HepG2 (cell line): ENCODE measurements around the gene CHRNB1. TPM values are rescaled to one million over a fixed set of nuclear protein-coding genes. Genes with fewer than 3 reads are reported as not detected.

Source experiments
- BHLHE40 ChIP-seq: IDR thresholded peaks from 2 replicates; pipeline ENCODE4 v1.6.1; 2011; ENCODE audit warnings: low read length, improper control_type of control experiment
- CEBPG ChIP-seq: IDR thresholded peaks from 2 replicates; pipeline ENCODE4 v1.6.1; 2016
- CENPT ChIP-seq: sonication (generic); formaldehyde crosslinking; IDR thresholded peaks from 2 replicates; pipeline ENCODE4 v1.8.0; 2022; ENCODE audit warnings: low read depth, mild to moderate bottlenecking, moderate library complexity, missing genetic modification reagents
- HMGXB4 ChIP-seq, 2 experiments: sonication (generic) in 1 of 2; formaldehyde crosslinking in 1 of 2; IDR thresholded peaks; 2 replicates each; pipeline versions ENCODE4 v1.4.0 to v1.6.1; 2018 to 2020; ENCODE audit warnings: missing genetic modification reagents in 2 of 2, borderline replicate concordance in 1 of 2, low read depth in 1 of 2, mild to moderate bottlenecking in 1 of 2, missing biosample characterization in 1 of 2
- KDM5B ChIP-seq: sonication (generic); formaldehyde crosslinking; IDR thresholded peaks from 2 replicates; pipeline ENCODE4 v1.4.0; 2020; ENCODE audit warnings: missing genetic modification reagents, mild to moderate bottlenecking, borderline replicate concordance
- MED1 ChIP-seq: sonication (generic); formaldehyde crosslinking; IDR thresholded peaks from 2 replicates; pipeline ENCODE4 v1.4.0; 2020; ENCODE audit warnings: missing genetic modification reagents
- PBX3 ChIP-seq: sonication (generic); formaldehyde crosslinking; IDR thresholded peaks from 2 replicates; pipeline ENCODE4 v1.8.1; 2023; ENCODE audit warnings: missing genetic modification reagents, inconsistent platforms, borderline replicate concordance
- SAP130 ChIP-seq: IDR thresholded peaks from 2 replicates; pipeline ENCODE4 v1.6.1; 2016; ENCODE audit warnings: low read depth
- THAP9 ChIP-seq: sonication (generic); formaldehyde crosslinking; IDR thresholded peaks from 2 replicates; pipeline ENCODE4; 2020; ENCODE audit warnings: missing genetic modification reagents, mild to moderate bottlenecking, borderline replicate concordance
- TSC22D2 ChIP-seq: sonication (generic); formaldehyde crosslinking; IDR thresholded peaks from 2 replicates; pipeline ENCODE4 v1.5.1; 2020; ENCODE audit warnings: missing genetic modification reagents, mild to moderate bottlenecking, borderline replicate concordance
- ZBTB43 ChIP-seq: sonication (generic); formaldehyde crosslinking; conservative IDR thresholded peaks from 2 replicates; pipeline ENCODE4 v1.4.0; 2020; ENCODE audit warnings: missing genetic modification reagents
- ZNF326 ChIP-seq: sonication (generic); formaldehyde crosslinking; IDR thresholded peaks from 2 replicates; pipeline ENCODE4 v1.4.0; 2020; ENCODE audit warnings: missing genetic modification reagents, borderline replicate concordance
- ZNF503 ChIP-seq: sonication (generic); formaldehyde crosslinking; IDR thresholded peaks from 2 replicates; pipeline ENCODE4 v1.4.0; 2020; ENCODE audit warnings: missing genetic modification reagents
- ZNF574 ChIP-seq: sonication (generic); formaldehyde crosslinking; IDR thresholded peaks from 2 replicates; pipeline ENCODE4 v1.4.0; 2020; ENCODE audit warnings: missing genetic modification reagents
- ZNF629 ChIP-seq: sonication (generic); formaldehyde crosslinking; conservative IDR thresholded peaks from 2 replicates; pipeline ENCODE4 v1.5.0; 2020; ENCODE audit warnings: missing genetic modification reagents
- ZNF792 ChIP-seq: IDR thresholded peaks from 2 replicates; pipeline ENCODE4 v1.6.1; 2016
- ZZZ3 ChIP-seq: sonication (generic); formaldehyde crosslinking; IDR thresholded peaks from 2 replicates; pipeline ENCODE4 v1.4.0; 2020; ENCODE audit warnings: missing genetic modification reagents, mild to moderate bottlenecking, borderline replicate concordance
- polyA plus RNA-seq, 8 experiments: library from polyadenylated mRNA; depleted of rRNA in 3 of 8; stranded (reverse) in 7 of 8; unstranded in 1 of 8; fragments of >200 nt; fragmentation: Illumina TruSeq in 4 of 8; extraction: Trizol in 4 of 8; gene quantifications; 2 replicates each; pipeline versions ENCODE4 v1.2.1 to v1.2.3, GENCODE V29; 2011 to 2016; ENCODE audit warnings: low read depth in 4 of 8, missing spikeins in 1 of 8, mixed read lengths in 1 of 8; ENCODE audit not compliant: insufficient read depth in 1 of 8
- total RNA-seq, 5 experiments: library from RNA; depleted of rRNA; stranded (reverse); fragments of >200 nt; fragmentation: Illumina TruSeq; extraction: Trizol; gene quantifications; 2 replicates each; pipeline ENCODE4 v1.2.3, GENCODE V29; 2016; ENCODE audit warnings: low read depth in 1 of 5

The CHRNB1 gene
- total and polyA plus RNA-seq, 2 of the 13 experiments (the other 11 are each of a cell fraction or from before 2014, with no cell fraction given), result 5.4 to 33.7 TPM

GRCh38 chr17:7475764-7476422, 31.0 kb downstream of the CHRNB1 start (continued):
- TF ChIP-seq THAP9, result no peak
- no peak for TF ChIP-seq ZNF792 (CRISPR knock-in tag)
- no peak for TF ChIP-seq ZNF503 (CRISPR knock-in tag)
- 0 out of 2 replicates have a peak, but pooled peaks have one; percentile 28 for TF ChIP-seq KDM5B
- TF ChIP-seq SAP130 (CRISPR knock-in tag), result peak; percentile 28; the same call in 1 of the 2 replicates
- TF ChIP-seq ZBTB43 (CRISPR knock-in tag), result no peak
- TF ChIP-seq HMGXB4 (CRISPR knock-in tag; IDR thresholded peaks at IDR 0.05; ENCODE audit: borderline replicate concordance in 1 of 2, low read depth in 1 of 2), result no peak
- TF ChIP-seq ZNF326, result no peak
- TF ChIP-seq CENPT (CRISPR knock-in tag), result no peak
- TF ChIP-seq MED1 (CRISPR knock-in tag), result no peak
- no peak for TF ChIP-seq ZZZ3 (CRISPR knock-in tag)
- no peak for TF ChIP-seq CEBPG (CRISPR knock-in tag)
- TF ChIP-seq BHLHE40, result peak; percentile 87
- 0 out of 2 replicates have a peak, but pooled peaks have one; percentile 38 for TF ChIP-seq ZNF574 (CRISPR knock-in tag)
- no peak for TF ChIP-seq ZNF629 (CRISPR knock-in tag)
- no peak for TF ChIP-seq TSC22D2 (CRISPR knock-in tag)
- no peak for TF ChIP-seq PBX3 (CRISPR knock-in tag)
